T-helper 2 cell treated with Interferon-gamma antibody and Interleukin-4, amounts not matched to agents 5 μg/mL and 100 μg/mL, for 36 hours (primary cell): ENCODE data around the gene GEMIN5.
"Not testable (repeated sequence)": the region's sequence is repeated elsewhere in the genome, so short reads cannot be mapped to it uniquely, and the experiment has no call there.

Experiments
- DNase-seq: peaks from one replicate; pipeline ENCODE4 v3.0.0; 2021; ENCODE audit warnings: low spot score
- H3K27ac Mint-ChIP-seq: one replicate; pipeline ENCODE4 v1.8.0; 2021; ENCODE audit warnings: mild to moderate bottlenecking, mixed read lengths
- H3K27me3 Mint-ChIP-seq: one replicate; pipeline ENCODE4 v1.8.0; 2021; ENCODE audit warnings: low read depth, mixed read lengths
- H3K36me3 Mint-ChIP-seq: one replicate; pipeline ENCODE4 v1.8.0; 2021; ENCODE audit warnings: low read depth, mixed read lengths
- H3K4me1 Mint-ChIP-seq: one replicate; pipeline ENCODE4 v1.8.0; 2021; ENCODE audit warnings: low read depth, mixed read lengths
- H3K4me3 Mint-ChIP-seq: one replicate; pipeline ENCODE4 v1.8.0; 2022; ENCODE audit warnings: mild to moderate bottlenecking, moderate library complexity, mixed read lengths
- H3K9me3 Mint-ChIP-seq: one replicate; pipeline ENCODE4 v1.8.0; 2021; ENCODE audit warnings: mixed read lengths

The GEMIN5 gene

GRCh38 chr5:154937718-154938466, at the start of gene GEMIN5:
Gene GEMIN5, minus strand, starts transcription at chr5:154938211. Its CDS starts 78 bp downstream, at chr5:154938133.
- DNase-seq = peak; percentile 85
- peaks cover 38% of the 10 kb centered on the region for H3K4me1 Mint-ChIP-seq
- H3K4me3 Mint-ChIP-seq = peak within 1 kb of the TSS; percentile 95
- peaks cover 14% of the 10 kb centered on the region for H3K36me3 Mint-ChIP-seq
- H3K27me3 Mint-ChIP-seq = no peaks in the 10 kb centered on the region
- H3K9me3 Mint-ChIP-seq = no peaks in the 10 kb centered on the region
- peak within 1 kb of the TSS; percentile 88 for H3K27ac Mint-ChIP-seq

GRCh38 chr5:154986151-154986550, 48.1 kb upstream of the GEMIN5 start:
- H3K36me3 Mint-ChIP-seq = no peaks in the 10 kb centered on the region
- no peak overlapping the region for H3K4me3 Mint-ChIP-seq
- no peaks in the 10 kb centered on the region for H3K9me3 Mint-ChIP-seq
- H3K4me1 Mint-ChIP-seq = no peaks in the 10 kb centered on the region
- H3K27ac Mint-ChIP-seq = no peak overlapping the region
- H3K27me3 Mint-ChIP-seq = peaks cover 12% of the 10 kb centered on the region
- no peak for DNase-seq

- no peaks in the 10 kb centered on the region for H3K9me3 Mint-ChIP-seq
- H3K4me1 Mint-ChIP-seq = no peaks in the 10 kb centered on the region
- H3K4me3 Mint-ChIP-seq = no peak overlapping the region
Measured at GRCh38 chr5:154984946-154985516, 47.0 kb upstream of the GEMIN5 start.

GRCh38 chr5:154978294-154978693, 40.3 kb upstream of the GEMIN5 start:
- not testable (repeated sequence) for H3K4me1 Mint-ChIP-seq, DNase-seq, H3K27me3 Mint-ChIP-seq, H3K4me3 Mint-ChIP-seq, H3K27ac Mint-ChIP-seq, H3K36me3 Mint-ChIP-seq, H3K9me3 Mint-ChIP-seq

More at GRCh38 chr5:154984946-154985516, 47.0 kb upstream of the GEMIN5 start:
- no peak for DNase-seq
- H3K36me3 Mint-ChIP-seq = no peaks in the 10 kb centered on the region
- H3K27me3 Mint-ChIP-seq = peaks cover 12% of the 10 kb centered on the region
- no peak overlapping the region for H3K27ac Mint-ChIP-seq

GRCh38 chr5:154977409-154977808, 39.4 kb upstream of the GEMIN5 start:
- H3K36me3 Mint-ChIP-seq = peaks cover 2% of the 10 kb centered on the region

GRCh38 chr5:154976082-154976481, 38.1 kb upstream of the GEMIN5 start:
- H3K4me1 Mint-ChIP-seq, H3K27ac Mint-ChIP-seq, H3K9me3 Mint-ChIP-seq, H3K4me3 Mint-ChIP-seq, DNase-seq, H3K27me3 Mint-ChIP-seq, H3K36me3 Mint-ChIP-seq: not testable (repeated sequence)

More at GRCh38 chr5:154977409-154977808, 39.4 kb upstream of the GEMIN5 start:
- Mint-ChIP-seq H3K27me3 (no peaks in the 10 kb centered on the region), H3K4me1 (no peaks in the 10 kb centered on the region), H3K9me3 (no peaks in the 10 kb centered on the region), H3K27ac (no peak overlapping the region), H3K4me3 (no peak overlapping the region)
- no peak for DNase-seq

GRCh38 chr5:154972476-154973080, 34.6 kb upstream of the GEMIN5 start:
- H3K36me3 Mint-ChIP-seq = peaks cover 5% of the 10 kb centered on the region
- no peak overlapping the region for H3K4me3 Mint-ChIP-seq
- no peaks in the 10 kb centered on the region for H3K27me3 Mint-ChIP-seq
- H3K27ac Mint-ChIP-seq = no peak overlapping the region
- DNase-seq = no peak
- H3K9me3 Mint-ChIP-seq = no peaks in the 10 kb centered on the region
- H3K4me1 Mint-ChIP-seq = no peaks in the 10 kb centered on the region

GRCh38 chr5:154971501-154971900, 33.5 kb upstream of the GEMIN5 start:
- Mint-ChIP-seq H3K9me3 (no peaks in the 10 kb centered on the region), H3K36me3 (peaks cover 10% of the 10 kb centered on the region), H3K27ac (no peak overlapping the region), H3K27me3 (no peaks in the 10 kb centered on the region), H3K4me1 (no peaks in the 10 kb centered on the region), H3K4me3 (no peak overlapping the region)
- DNase-seq = no peak

- no peaks in the 10 kb centered on the region for H3K9me3 Mint-ChIP-seq
Measured at GRCh38 chr5:154970759-154971158, 32.7 kb upstream of the GEMIN5 start.

GRCh38 chr5:154968953-154969352, 30.9 kb upstream of the GEMIN5 start:
- Mint-ChIP-seq H3K4me1 (peaks cover 4% of the 10 kb centered on the region), H3K9me3 (no peaks in the 10 kb centered on the region), H3K36me3 (peaks cover 17% of the 10 kb centered on the region), H3K27me3 (no peaks in the 10 kb centered on the region), H3K27ac (no peak overlapping the region), H3K4me3 (no peak overlapping the region)
- no peak for DNase-seq

More at GRCh38 chr5:154970759-154971158, 32.7 kb upstream of the GEMIN5 start:
- no peak for DNase-seq
- peaks cover 14% of the 10 kb centered on the region for H3K36me3 Mint-ChIP-seq
- H3K27me3 Mint-ChIP-seq = no peaks in the 10 kb centered on the region
- H3K4me1 Mint-ChIP-seq = peaks cover 3% of the 10 kb centered on the region
- no peak overlapping the region for H3K27ac Mint-ChIP-seq
- no peak overlapping the region for H3K4me3 Mint-ChIP-seq

GRCh38 chr5:154967421-154968024, 29.5 kb upstream of the GEMIN5 start:
- Mint-ChIP-seq H3K27ac (no peak overlapping the region), H3K36me3 (peaks cover 20% of the 10 kb centered on the region)

GRCh38 chr5:154966874-154967273, 28.9 kb upstream of the GEMIN5 start:
- H3K36me3 Mint-ChIP-seq = peaks cover 20% of the 10 kb centered on the region
- H3K4me1 Mint-ChIP-seq = peaks cover 4% of the 10 kb centered on the region
- H3K9me3 Mint-ChIP-seq = no peaks in the 10 kb centered on the region
- H3K27ac Mint-ChIP-seq = no peak overlapping the region
- no peak overlapping the region for H3K4me3 Mint-ChIP-seq
- DNase-seq = no peak
- no peaks in the 10 kb centered on the region for H3K27me3 Mint-ChIP-seq

More at GRCh38 chr5:154967421-154968024, 29.5 kb upstream of the GEMIN5 start:
- peaks cover 4% of the 10 kb centered on the region for H3K4me1 Mint-ChIP-seq
- no peaks in the 10 kb centered on the region for H3K9me3 Mint-ChIP-seq
- DNase-seq = no peak
- H3K4me3 Mint-ChIP-seq = no peak overlapping the region
- no peaks in the 10 kb centered on the region for H3K27me3 Mint-ChIP-seq

GRCh38 chr5:154966081-154966841, 28.2 kb upstream of the GEMIN5 start:
- Mint-ChIP-seq H3K27ac (no peak overlapping the region), H3K4me3 (no peak overlapping the region), H3K4me1 (peaks cover 4% of the 10 kb centered on the region)

More at GRCh38 chr5:154966081-154966841, 28.2 kb upstream of the GEMIN5 start:
- peaks cover 20% of the 10 kb centered on the region for H3K36me3 Mint-ChIP-seq
- no peak for DNase-seq
- no peaks in the 10 kb centered on the region for H3K27me3 Mint-ChIP-seq
- no peaks in the 10 kb centered on the region for H3K9me3 Mint-ChIP-seq
